Ovary (tissue), 3 donors: Measurements from ENCODE around the gene GPC3.

Experiments used
- POLR2A ChIP-seq: fragments of 450-650 bp; IDR thresholded peaks from one replicate; pipeline ENCODE4 v1.6.1; 2017; ENCODE audit warnings: antibody characterized with exemption, mild to moderate bottlenecking, moderate library complexity
- TF ChIP-seq, protein P1 (sequence below), 3 donors: fragments of 450-650 bp in 2 of 3; fragments of 200-600 bp in 1 of 3; IDR thresholded peaks; one replicate each; pipeline versions ENCODE4 v1.5.1 to v1.8.0; 2016 to 2022; ENCODE audit warnings: antibody characterized with exemption in 3 of 3, mild to moderate bottlenecking in 1 of 3
- donor health status: DM: no; HTN: no; CAD: no.

DNA sequence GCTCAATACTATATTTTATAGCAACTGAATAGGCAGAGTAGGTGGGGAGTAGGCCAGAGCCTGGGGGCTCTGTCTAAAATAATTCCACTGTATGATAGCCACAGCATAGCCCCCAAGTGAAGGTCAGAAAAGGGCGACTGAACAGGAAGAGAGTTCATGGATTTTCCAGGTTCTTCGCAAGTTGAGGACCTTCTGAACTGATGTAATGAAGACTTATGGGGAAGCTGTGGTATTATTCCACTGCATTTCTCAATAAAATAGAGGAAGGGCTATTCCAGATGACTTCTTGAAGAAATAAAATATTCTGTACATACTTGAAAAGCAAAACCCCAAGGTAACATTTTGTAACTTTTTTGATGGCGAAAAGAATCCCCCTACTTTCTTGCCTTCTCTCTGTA is 338.7 kb downstream of the GPC3 start:
- TF ChIP-seq, protein P1, sequence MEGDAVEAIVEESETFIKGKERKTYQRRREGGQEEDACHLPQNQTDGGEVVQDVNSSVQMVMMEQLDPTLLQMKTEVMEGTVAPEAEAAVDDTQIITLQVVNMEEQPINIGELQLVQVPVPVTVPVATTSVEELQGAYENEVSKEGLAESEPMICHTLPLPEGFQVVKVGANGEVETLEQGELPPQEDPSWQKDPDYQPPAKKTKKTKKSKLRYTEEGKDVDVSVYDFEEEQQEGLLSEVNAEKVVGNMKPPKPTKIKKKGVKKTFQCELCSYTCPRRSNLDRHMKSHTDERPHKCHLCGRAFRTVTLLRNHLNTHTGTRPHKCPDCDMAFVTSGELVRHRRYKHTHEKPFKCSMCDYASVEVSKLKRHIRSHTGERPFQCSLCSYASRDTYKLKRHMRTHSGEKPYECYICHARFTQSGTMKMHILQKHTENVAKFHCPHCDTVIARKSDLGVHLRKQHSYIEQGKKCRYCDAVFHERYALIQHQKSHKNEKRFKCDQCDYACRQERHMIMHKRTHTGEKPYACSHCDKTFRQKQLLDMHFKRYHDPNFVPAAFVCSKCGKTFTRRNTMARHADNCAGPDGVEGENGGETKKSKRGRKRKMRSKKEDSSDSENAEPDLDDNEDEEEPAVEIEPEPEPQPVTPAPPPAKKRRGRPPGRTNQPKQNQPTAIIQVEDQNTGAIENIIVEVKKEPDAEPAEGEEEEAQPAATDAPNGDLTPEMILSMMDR (IDR thresholded peaks at IDR 0.05), result no peak
- no peak for TF ChIP-seq POLR2A
